GM20431 (cell line): ENCODE measurements around the gene FAM237B.
"Not testable (repeated sequence)": the region's sequence is repeated elsewhere in the genome, so short reads cannot be mapped to it uniquely, and the experiment has no call there.

ENCODE experiments used
- in situ Hi-C: fragments of 300-500 bp; cut with MseI, MboI; formaldehyde crosslinking; loops from one replicate; pipeline ENCODE4 v1.15.0; 2020; ENCODE audit warnings: low sequenced_read_pairs; ENCODE audit not compliant: unreplicated experiment

FAM237B gene

GRCh38 chr7:90320801-90321494 is at the start of gene FAM237B:
Gene FAM237B, minus strand, starts transcription at chr7:90321304. Its CDS starts 1,556 bp downstream, at chr7:90319748.
- in situ Hi-C loops: no loop called here

- in situ Hi-C loops: no loop called here
Observed at GRCh38 chr7:90351987-90352386, 30.9 kb upstream of the FAM237B start.

GRCh38 chr7:90350032-90350431 is 28.9 kb upstream of the FAM237B start:
- in situ Hi-C loops: not testable (repeated sequence)

- in situ Hi-C loops: no loop called here
Observed at GRCh38 chr7:90349305-90349704, 28.2 kb upstream of the FAM237B start.

- in situ Hi-C loops: no loop called here
Observed at GRCh38 chr7:90347759-90348158, 26.7 kb upstream of the FAM237B start.

- in situ Hi-C loops: no loop called here
Observed at GRCh38 chr7:90346336-90347125, 25.4 kb upstream of the FAM237B start, which contains the start of gene GTPBP10. Gene GTPBP10, plus strand, starts transcription at chr7:90346716. Its CDS starts 26 bp downstream, at chr7:90346742.

GRCh38 chr7:90345595-90346335 is 24.7 kb upstream of the FAM237B start:
- in situ Hi-C loops: no loop called here

GRCh38 chr7:90345016-90345415 is 23.9 kb upstream of the FAM237B start:
- in situ Hi-C loops: no loop called here

- in situ Hi-C loops: no loop called here
Observed at GRCh38 chr7:90337106-90337505, 16.0 kb upstream of the FAM237B start.

GRCh38 chr7:90334926-90335325 is 13.8 kb upstream of the FAM237B start:
- in situ Hi-C loops: not testable (repeated sequence)

- in situ Hi-C loops: no loop called here
Observed at GRCh38 chr7:90334193-90334843, 13.2 kb upstream of the FAM237B start.

GRCh38 chr7:90326500-90326899 is 5.4 kb upstream of the FAM237B start:
- in situ Hi-C loops: no loop called here

- in situ Hi-C loops: no loop called here
Observed at GRCh38 chr7:90322837-90323236, 1.7 kb upstream of the FAM237B start.

- in situ Hi-C loops: no loop called here
Observed at GRCh38 chr7:90320418-90320800, 695 bp downstream of the FAM237B start.

GRCh38 chr7:90320014-90320413 is 1.1 kb downstream of the FAM237B start:
- in situ Hi-C loops: no loop called here

- in situ Hi-C loops: no loop called here
Observed at GRCh38 chr7:90313907-90314306, 7.2 kb downstream of the FAM237B start.

GRCh38 chr7:90312745-90313144 is 8.4 kb downstream of the FAM237B start:
- in situ Hi-C loops: no loop called here

GRCh38 chr7:90311175-90311574 is 9.9 kb downstream of the FAM237B start:
- in situ Hi-C loops: no loop called here

GRCh38 chr7:90309872-90310271 is 11.2 kb downstream of the FAM237B start:
- in situ Hi-C loops: no loop called here

GRCh38 chr7:90303241-90303640 is 17.9 kb downstream of the FAM237B start:
- in situ Hi-C loops: no loop called here
